Right lobe of liver (tissue), 6 donors: ENCODE data around the gene TREML1. TPM values are rescaled to one million over a fixed set of nuclear protein-coding genes. Genes with fewer than 3 reads are reported as not detected.

Experiments
- ATAC-seq, 4 donors: fragments of 200-7000 bp; cut with Tn5 transposase; one replicate each; pipeline ENCODE4 v1.9.1; 2020; ENCODE audit warnings: mild to moderate bottlenecking in 4 of 4, moderate library complexity in 4 of 4
- DNase-seq, 3 donors: peaks; one replicate each; pipeline ENCODE4 v3.0.0-alpha.2; 2020
- H3K27ac ChIP-seq, 3 donors: fragments of 200-600 bp; one replicate each; pipeline ENCODE4 v1.8.0; 2022
- H3K27me3 ChIP-seq, 2 donors: fragments of 200-600 bp; one replicate each; pipeline ENCODE4 v1.8.0; 2022
- H3K36me3 ChIP-seq, 4 donors: fragments of 200-600 bp; sonication (generic) in 1 of 4; one replicate each; pipeline versions ENCODE4 v1.5.1 to v1.8.0; 2017 to 2022; ENCODE audit warnings: control low read depth in 1 of 4
- H3K4me1 ChIP-seq, 4 donors: fragments of 200-600 bp; sonication (generic) in 1 of 4; one replicate each; pipeline versions ENCODE4 v1.5.1 to v1.8.0; 2017 to 2022; ENCODE audit warnings: control low read depth in 1 of 4
- H3K4me3 ChIP-seq, 3 donors: fragments of 200-600 bp; one replicate each; pipeline ENCODE4 v1.8.0; 2022
- H3K9me3 ChIP-seq, 4 donors: fragments of 200-600 bp; sonication (generic) in 1 of 4; one replicate each; pipeline versions ENCODE4 v1.5.1 to v1.8.0; 2017 to 2022; ENCODE audit warnings: control low read depth in 1 of 4
- POLR2A ChIP-seq: fragments of 450-650 bp; IDR thresholded peaks from one replicate; pipeline ENCODE4 v1.6.1; 2017; ENCODE audit warnings: antibody characterized with exemption, mild to moderate bottlenecking
- WGBS: methylation state at CpG from one replicate; pipeline ENCODE4 v1.1.6; 2018; ENCODE audit warnings: low coverage, low lambda C conversion rate; ENCODE audit not compliant: insufficient coverage; ENCODE audit errors: missing lambda C conversion rate; 5-methylcytosine and 5-hydroxymethylcytosine counted together
- intact Hi-C, 2 donors: fragments of 100-400 bp; cut with DNase I; formaldehyde crosslinking; loops; one replicate each; pipeline versions ENCODE4 v1.11.2 to v1.14.1; 2022
- total RNA-seq, 6 experiments: library from RNA; depleted of rRNA in 2 of 6; stranded (reverse); fragments of >200 nt in 2 of 6; fragmentation: NEBNext Ultra II Directional in 3 of 6; extraction: Animal tissue kit (Norgen Biotek cat#: 25700) in 3 of 6; gene quantifications; one replicate each; pipeline versions ENCODE4 v1.1.0 to v1.2.4, GENCODE V29; 2016 to 2023
- TF ChIP-seq, protein P1 (sequence below), 4 donors: fragments of 200-600 bp in 3 of 4; fragments of 450-650 bp in 1 of 4; IDR thresholded peaks; one replicate each; pipeline versions ENCODE4 v1.5.1 to v1.8.0; 2016 to 2022; ENCODE audit warnings: antibody characterized with exemption in 4 of 4, mild to moderate bottlenecking in 2 of 4
- donor health status: DM: no; HTN: yes; CAD: no.
- donor health status: DM: no; HTN: no; CAD: no.
- donor health status: DM: no; HTN: no; CAD: no.
- donor health status: DM: no; HTN: yes; CAD: no.
- donor health status: DM: no; HTN: yes; CAD: no.

The TREML1 gene
- total RNA-seq, 6 experiments from 2014 or later: 0.43 to 0.62 (median 0.46) TPM; not detected in 3

DNA sequence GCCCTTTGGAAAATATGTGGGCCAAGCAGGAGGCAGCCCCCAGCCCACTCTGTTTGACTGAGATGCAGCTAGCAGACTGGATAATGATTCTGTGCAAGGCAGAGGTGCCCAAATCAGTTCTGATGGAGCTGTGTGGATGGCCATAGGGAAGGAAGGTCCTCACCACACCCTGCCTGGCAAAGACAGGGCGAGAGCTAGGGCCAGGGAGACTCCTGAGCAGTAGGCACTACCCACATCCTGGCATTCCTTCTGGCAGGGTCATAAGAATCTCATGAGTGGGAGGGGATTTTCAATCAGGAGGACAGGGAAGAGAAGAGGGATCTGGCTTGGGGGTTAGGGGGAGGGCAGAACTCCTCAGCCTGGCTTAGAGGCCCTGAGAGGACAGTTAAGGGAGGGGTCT is 27.4 kb upstream of the TREML1 start:
- no peak overlapping the region for H3K27ac ChIP-seq
- ATAC-seq: no peak
- H3K36me3 ChIP-seq: no peaks in the 10 kb centered on the region
- no CpG with 5 or more reads among the region's 1 CpG for WGBS
- no peaks in the 10 kb centered on the region for H3K9me3 ChIP-seq
- no peak for DNase-seq
- no peaks in the 10 kb centered on the region for H3K27me3 ChIP-seq
- no peak overlapping the region for H3K4me3 ChIP-seq
- intact Hi-C loops: no loop called here
- no peaks in the 10 kb centered on the region for H3K4me1 ChIP-seq
- TF ChIP-seq, protein P1, sequence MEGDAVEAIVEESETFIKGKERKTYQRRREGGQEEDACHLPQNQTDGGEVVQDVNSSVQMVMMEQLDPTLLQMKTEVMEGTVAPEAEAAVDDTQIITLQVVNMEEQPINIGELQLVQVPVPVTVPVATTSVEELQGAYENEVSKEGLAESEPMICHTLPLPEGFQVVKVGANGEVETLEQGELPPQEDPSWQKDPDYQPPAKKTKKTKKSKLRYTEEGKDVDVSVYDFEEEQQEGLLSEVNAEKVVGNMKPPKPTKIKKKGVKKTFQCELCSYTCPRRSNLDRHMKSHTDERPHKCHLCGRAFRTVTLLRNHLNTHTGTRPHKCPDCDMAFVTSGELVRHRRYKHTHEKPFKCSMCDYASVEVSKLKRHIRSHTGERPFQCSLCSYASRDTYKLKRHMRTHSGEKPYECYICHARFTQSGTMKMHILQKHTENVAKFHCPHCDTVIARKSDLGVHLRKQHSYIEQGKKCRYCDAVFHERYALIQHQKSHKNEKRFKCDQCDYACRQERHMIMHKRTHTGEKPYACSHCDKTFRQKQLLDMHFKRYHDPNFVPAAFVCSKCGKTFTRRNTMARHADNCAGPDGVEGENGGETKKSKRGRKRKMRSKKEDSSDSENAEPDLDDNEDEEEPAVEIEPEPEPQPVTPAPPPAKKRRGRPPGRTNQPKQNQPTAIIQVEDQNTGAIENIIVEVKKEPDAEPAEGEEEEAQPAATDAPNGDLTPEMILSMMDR (IDR thresholded peaks at IDR 0.05): no peak
- TF ChIP-seq POLR2A: no peak

DNA sequence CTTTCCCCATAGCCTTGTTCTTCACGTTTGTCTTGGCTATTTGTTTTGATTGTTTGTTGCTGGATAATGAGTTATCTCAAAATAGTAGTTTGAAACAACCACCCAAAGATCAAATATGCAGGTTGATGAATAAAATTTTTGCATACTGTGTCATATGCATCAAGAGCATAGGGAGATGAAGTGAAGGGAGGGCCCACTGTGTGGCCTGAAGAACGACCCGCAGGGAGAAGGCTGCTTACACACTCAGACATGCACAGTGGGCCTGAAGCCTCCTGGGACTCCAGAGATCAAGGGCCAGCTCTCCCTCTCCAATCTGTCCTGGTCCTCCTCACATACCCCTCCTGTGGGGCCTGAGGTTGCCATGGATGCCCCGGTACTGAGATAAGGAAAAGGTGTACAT is 25.0 kb upstream of the TREML1 start:
- Histone ChIP-seq H3K4me1 (no peaks in the 10 kb centered on the region), H3K27ac (no peak overlapping the region), H3K36me3 (no peaks in the 10 kb centered on the region), H3K27me3 (no peaks in the 10 kb centered on the region), H3K9me3 (no peaks in the 10 kb centered on the region), H3K4me3 (no peak overlapping the region)
- no peak for ATAC-seq
- no peak for TF ChIP-seq POLR2A
- TF ChIP-seq, protein P1 (IDR thresholded peaks at IDR 0.05): no peak
- 35% methylated on average over 2 of the region's 4 CpGs for WGBS
- intact Hi-C loops: no loop called here
- no peak for DNase-seq

DNA sequence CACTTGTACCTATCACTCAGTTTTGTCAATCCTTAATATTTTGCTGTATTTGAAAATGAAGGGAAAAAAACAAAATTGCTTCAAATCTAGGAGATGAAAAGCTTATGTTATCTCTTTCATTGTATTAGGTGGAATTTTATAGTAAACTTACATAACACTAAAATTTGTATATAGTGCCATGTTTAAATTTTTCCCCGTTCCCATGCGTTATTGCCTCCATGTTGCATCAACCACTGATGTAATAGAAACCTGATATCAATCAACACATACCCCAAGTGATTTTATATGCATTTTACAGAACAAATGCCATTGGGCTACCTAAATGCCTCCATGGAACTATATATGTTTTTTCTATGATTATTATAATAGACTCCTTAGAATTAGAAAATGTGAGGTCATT is 23.5 kb upstream of the TREML1 start:
- no peak for DNase-seq
- no peak overlapping the region for H3K27ac ChIP-seq
- no peaks in the 10 kb centered on the region for H3K36me3 ChIP-seq
- no peaks in the 10 kb centered on the region for H3K27me3 ChIP-seq
- 91% methylated on average over 2 of the region's 2 CpGs for WGBS
- no peak for ATAC-seq
- H3K4me3 ChIP-seq: no peak overlapping the region
- no peaks in the 10 kb centered on the region for H3K4me1 ChIP-seq
- H3K9me3 ChIP-seq: no peaks in the 10 kb centered on the region
- TF ChIP-seq, protein P1 (IDR thresholded peaks at IDR 0.05): no peak
- no peak for TF ChIP-seq POLR2A
- intact Hi-C loops: no loop called here

DNA sequence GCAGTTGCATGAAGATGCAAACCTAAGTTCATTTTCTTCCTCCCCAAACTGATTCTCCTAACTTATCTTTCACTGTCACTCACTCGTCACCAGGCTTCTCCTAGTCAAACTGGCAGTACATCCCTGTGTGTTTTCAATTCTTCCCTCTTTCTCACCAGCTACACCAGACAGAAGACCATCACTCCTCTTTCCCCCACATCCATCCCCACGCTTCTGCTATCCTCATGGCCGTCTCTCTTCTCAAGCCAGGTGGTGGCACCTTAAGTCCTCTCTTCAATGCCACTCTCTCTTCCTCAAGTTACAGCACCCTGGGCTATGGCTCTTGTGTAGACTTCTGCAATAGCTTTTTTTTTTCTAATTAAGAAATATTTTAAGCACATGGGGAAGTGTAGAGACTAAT is 23.1 kb upstream of the TREML1 start:
- Histone ChIP-seq H3K27ac (no peak overlapping the region), H3K9me3 (no peaks in the 10 kb centered on the region), H3K4me3 (no peak overlapping the region), H3K27me3 (no peaks in the 10 kb centered on the region), H3K36me3 (no peaks in the 10 kb centered on the region), H3K4me1 (no peaks in the 10 kb centered on the region)
- WGBS: 44% methylated on average over 3 of the region's 3 CpGs
- TF ChIP-seq POLR2A: no peak
- TF ChIP-seq, protein P1 (IDR thresholded peaks at IDR 0.05): no peak
- peak in 1 of 3 donors; percentile 12 for DNase-seq
- intact Hi-C loops: no loop called here
- no peak for ATAC-seq

DNA sequence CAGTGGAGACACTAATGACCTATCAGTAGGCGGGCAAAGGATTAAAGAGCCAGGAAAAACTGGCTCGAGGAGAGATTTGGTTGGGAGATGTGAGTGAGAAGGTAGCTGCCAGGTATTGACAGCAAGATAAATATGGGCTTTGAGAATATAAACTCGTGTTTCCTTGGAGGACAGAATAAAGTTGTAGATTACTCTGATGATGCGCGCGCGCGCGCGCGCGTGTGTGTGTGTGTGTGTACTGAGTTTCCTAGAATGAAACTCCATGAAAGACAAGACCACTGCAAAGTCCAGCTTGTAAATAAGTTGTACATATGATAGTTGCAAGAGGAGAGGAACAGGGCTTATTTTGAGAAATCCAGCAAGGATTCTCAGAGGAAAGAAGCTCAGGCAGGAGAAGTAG is 22.0 kb upstream of the TREML1 start:
- TF ChIP-seq, protein P1 (IDR thresholded peaks at IDR 0.05): no peak
- no peak for TF ChIP-seq POLR2A
- DNase-seq (peak in 1 of 3 donors; percentile 18), ATAC-seq (no peak)
- WGBS: 84% methylated on average over 12 of the region's 12 CpGs
- Histone ChIP-seq H3K4me3 (no peak overlapping the region), H3K27me3 (no peaks in the 10 kb centered on the region), H3K4me1 (no peaks in the 10 kb centered on the region), H3K9me3 (no peaks in the 10 kb centered on the region), H3K27ac (no peak overlapping the region), H3K36me3 (no peaks in the 10 kb centered on the region)
- intact Hi-C loops: no loop called here
